CD14-positive monocyte (primary cell): ENCODE measurements around the gene COL5A2. TPM values are rescaled to one million over a fixed set of nuclear protein-coding genes. Genes with fewer than 3 reads are reported as not detected.

ENCODE experiments used
- DNase-seq, 3 donors: peaks; one replicate each; pipeline ENCODE4 v3.0.0-alpha.2; 2011 to 2022
- H2AFZ ChIP-seq: 2 replicates; pipeline ENCODE4 v1.6.0; 2012; ENCODE audit warnings: mild to moderate bottlenecking, low read depth, low read length, inconsistent platforms; ENCODE audit not compliant: insufficient read depth, poor library complexity, severe bottlenecking
- H3K27ac ChIP-seq, 2 donors: 1 replicate in 1 of 2; 2 replicates in 1 of 2; pipeline ENCODE4 v1.5.1; 2012 to 2013; ENCODE audit warnings: low read length in 2 of 2, control low read depth in 1 of 2, inconsistent platforms in 1 of 2, low read depth in 1 of 2, mild to moderate bottlenecking in 1 of 2
- H3K27me3 ChIP-seq, 2 donors: one replicate each; pipeline versions ENCODE4 v1.6.0 to v1.6.1; 2011 to 2013; ENCODE audit warnings: low read length in 2 of 2; ENCODE audit not compliant: control insufficient read depth in 2 of 2, insufficient read depth in 2 of 2
- H3K36me3 ChIP-seq, 2 donors: replicated peaks in 1 of 2; 1 replicate in 1 of 2; 2 replicates in 1 of 2; pipeline versions ENCODE4 v1.5.1 to v1.6.1; 2012 to 2013; ENCODE audit warnings: low read length in 2 of 2, control low read depth in 1 of 2, inconsistent platforms in 1 of 2, mild to moderate bottlenecking in 1 of 2; ENCODE audit not compliant: insufficient read depth in 2 of 2, control insufficient read depth in 1 of 2
- H3K4me1 ChIP-seq, 2 donors: 1 replicate in 1 of 2; 2 replicates in 1 of 2; pipeline versions ENCODE4 v1.5.1 to v1.6.1; 2012 to 2013; ENCODE audit warnings: low read length in 2 of 2, control low read depth in 1 of 2, inconsistent platforms in 1 of 2, mild to moderate bottlenecking in 1 of 2, moderate library complexity in 1 of 2; ENCODE audit not compliant: insufficient read depth in 2 of 2, control insufficient read depth in 1 of 2
- H3K4me2 ChIP-seq: replicated peaks from 2 replicates; pipeline ENCODE3; 2012; ENCODE audit warnings: low read length, moderate library complexity, mild to moderate bottlenecking; ENCODE audit not compliant: poor library complexity, severe bottlenecking; ENCODE audit errors: extremely low read depth
- H3K4me3 ChIP-seq, 3 experiments: fragments of 200-600 bp in 1 of 3; sonication (generic) in 1 of 3; replicated peaks in 1 of 3; 1 replicate in 2 of 3; 2 replicates in 1 of 3; pipeline ENCODE4 v1.5.1; 2011 to 2013; ENCODE audit warnings: low read length in 3 of 3, mild to moderate bottlenecking in 3 of 3, control low read depth in 2 of 3, low read depth in 2 of 3, inconsistent platforms in 1 of 3, moderate library complexity in 1 of 3
- H3K79me2 ChIP-seq: 2 replicates; pipeline ENCODE4 v1.6.0; 2012; ENCODE audit warnings: mild to moderate bottlenecking, control low read depth, inconsistent platforms, low read length, moderate library complexity; ENCODE audit not compliant: insufficient read depth
- H3K9ac ChIP-seq: 2 replicates; pipeline ENCODE4 v1.6.0; 2017; ENCODE audit warnings: low read length, mild to moderate bottlenecking; ENCODE audit not compliant: insufficient read depth, poor library complexity, severe bottlenecking
- H3K9me3 ChIP-seq, 2 donors: replicated peaks in 1 of 2; 1 replicate in 1 of 2; 2 replicates in 1 of 2; pipeline versions ENCODE4 v1.5.1 to v1.6.1; 2012 to 2013; ENCODE audit warnings: low read length in 2 of 2, control low read depth in 1 of 2; ENCODE audit not compliant: control insufficient read depth in 1 of 2, insufficient read depth in 1 of 2
- H4K20me1 ChIP-seq: 2 replicates; pipeline ENCODE4 v1.6.0; 2012; ENCODE audit warnings: mild to moderate bottlenecking, low read length, control low read depth, moderate library complexity; ENCODE audit not compliant: insufficient read depth
- H3K27ac Mint-ChIP-seq, 7 donors: one replicate each; pipeline ENCODE4 v1.8.0; 2020; ENCODE audit warnings: mild to moderate bottlenecking in 7 of 7, mixed read lengths in 7 of 7, moderate library complexity in 6 of 7, inconsistent platforms in 2 of 7
- H3K27me3 Mint-ChIP-seq, 3 donors: one replicate each; pipeline ENCODE4 v1.8.0; 2021 to 2022; ENCODE audit warnings: low read depth in 3 of 3, mild to moderate bottlenecking in 3 of 3, mixed read lengths in 3 of 3, moderate library complexity in 3 of 3, inconsistent platforms in 1 of 3
- H3K36me3 Mint-ChIP-seq, 2 donors: one replicate each; pipeline ENCODE4 v1.8.0; 2020; ENCODE audit warnings: mixed read lengths in 2 of 2, inconsistent platforms in 1 of 2, mild to moderate bottlenecking in 1 of 2
- H3K4me1 Mint-ChIP-seq: one replicate; pipeline ENCODE4 v1.8.0; 2020; ENCODE audit warnings: mild to moderate bottlenecking, mixed read lengths
- H3K4me3 Mint-ChIP-seq, 2 donors: one replicate each; pipeline ENCODE4 v1.8.0; 2020; ENCODE audit warnings: mild to moderate bottlenecking in 2 of 2, mixed read lengths in 2 of 2, moderate library complexity in 1 of 2
- H3K9me3 Mint-ChIP-seq, 7 donors: one replicate each; pipeline ENCODE4 v1.8.0; 2020 to 2022; ENCODE audit warnings: mixed read lengths in 7 of 7, mild to moderate bottlenecking in 6 of 7, moderate library complexity in 6 of 7, inconsistent platforms in 2 of 7
- CTCF ChIP-seq: fragments of 200-600 bp; IDR thresholded peaks from one replicate; pipeline ENCODE4 v1.8.0; 2022; ENCODE audit warnings: antibody characterized with exemption, mild to moderate bottlenecking
- WGBS: methylation state at CpG from one replicate; pipeline ENCODE4 v1.1.5; 2013; ENCODE audit warnings: missing lambda C conversion rate; ENCODE audit not compliant: insufficient coverage; 5-methylcytosine and 5-hydroxymethylcytosine counted together
- intact Hi-C, 2 donors: fragments of 100-400 bp; cut with micrococcal nuclease; formaldehyde crosslinking; loops; one replicate each; pipeline versions ENCODE4 v1.15.0 to v1.15.1; 2023
- polyA plus RNA-seq, 3 donors: library from polyadenylated mRNA; depleted of rRNA in 1 of 3; unstranded in 2 of 3; stranded (reverse) in 1 of 3; fragments of 300-500 nt in 2 of 3; fragments of >200 nt in 1 of 3; fragmentation: Illumina TruSeq in 2 of 3; gene quantifications; 1 replicate in 2 of 3; 2 replicates in 1 of 3; pipeline ENCODE4 v1.2.3, GENCODE V29; 2012 to 2021

Gene COL5A2
- polyA plus RNA-seq, 3 donors, result 0.13 TPM; not detected in 2

GRCh38 chr2:189134485-189134884 is 45.1 kb downstream of the COL5A2 start:
- H3K9ac ChIP-seq, result no peak overlapping the region
- no peaks in the 10 kb centered on the region for H3K36me3 ChIP-seq
- no peaks in the 10 kb centered on the region for H3K4me1 ChIP-seq
- TF ChIP-seq CTCF, result no peak
- no peaks in the 10 kb centered on the region for H4K20me1 ChIP-seq
- H3K27ac ChIP-seq, result no peak overlapping the region
- H2AFZ ChIP-seq, result no peak overlapping the region
- intact Hi-C loops, result no loop called here
- no peak overlapping the region for H3K4me2 ChIP-seq
- Mint-ChIP-seq H3K27me3 (no peaks in the 10 kb centered on the region), H3K27ac (no peak overlapping the region), H3K36me3 (no peaks in the 10 kb centered on the region), H3K4me3 (no peak overlapping the region), H3K9me3 (peaks cover 0 to 1% (median 0%) of the 10 kb centered on the region in 7 donors), H3K4me1 (no peaks in the 10 kb centered on the region)
- 100% methylated on average over 2 of the region's 4 CpGs for WGBS
- H3K9me3 ChIP-seq, result no peaks in the 10 kb centered on the region
- H3K4me3 ChIP-seq, result no peak overlapping the region
- no peaks in the 10 kb centered on the region for H3K79me2 ChIP-seq
- no peak for DNase-seq
- no peaks in the 10 kb centered on the region for H3K27me3 ChIP-seq

- Histone ChIP-seq H3K9ac (no peak overlapping the region), H3K9me3 (no peaks in the 10 kb centered on the region), H3K4me1 (no peaks in the 10 kb centered on the region), H3K36me3 (no peaks in the 10 kb centered on the region), H3K79me2 (no peaks in the 10 kb centered on the region), H2AFZ (no peak overlapping the region), H4K20me1 (no peaks in the 10 kb centered on the region), H3K4me3 (no peak overlapping the region), H3K4me2 (no peak overlapping the region), H3K27ac (no peak overlapping the region), H3K27me3 (no peaks in the 10 kb centered on the region)
- intact Hi-C loops, result no loop called here
- Mint-ChIP-seq H3K27ac (no peak overlapping the region), H3K27me3 (no peaks in the 10 kb centered on the region), H3K36me3 (no peaks in the 10 kb centered on the region), H3K9me3 (peaks cover 0 to 1% (median 0%) of the 10 kb centered on the region in 7 donors), H3K4me3 (no peak overlapping the region), H3K4me1 (no peaks in the 10 kb centered on the region)
- TF ChIP-seq CTCF, result no peak
- no peak for DNase-seq
- no CpG with 5 or more reads among the region's 3 CpGs for WGBS
Measured at GRCh38 chr2:189131991-189132390, 47.6 kb downstream of the COL5A2 start.
